GM18907 (cell line): Measurements from ENCODE around the gene LRRC73.

ENCODE experiments used
- ATAC-seq: cut with Tn5 transposase; IDR thresholded peaks from one replicate; pipeline ENCODE4 v1.9.1; 2021; ENCODE audit warnings: mild to moderate bottlenecking, moderate library complexity; ENCODE audit not compliant: unreplicated experiment

LRRC73 gene

GRCh38 chr6:43493833-43494232 is 16.3 kb downstream of the LRRC73 start:
- ATAC-seq = no peak

GRCh38 chr6:43493230-43493629 is 16.9 kb downstream of the LRRC73 start:
- ATAC-seq = no peak

GRCh38 chr6:43492673-43493072 is 17.5 kb downstream of the LRRC73 start:
- no peak for ATAC-seq

GRCh38 chr6:43491750-43492661 is 18.1 kb downstream of the LRRC73 start:
- ATAC-seq = no peak

- no peak for ATAC-seq
Observed at GRCh38 chr6:43490523-43490939, 19.6 kb downstream of the LRRC73 start.

GRCh38 chr6:43489277-43490072 is 20.7 kb downstream of the LRRC73 start:
- no peak for ATAC-seq

- ATAC-seq = no peak
Observed at GRCh38 chr6:43488667-43489276, 21.4 kb downstream of the LRRC73 start.

- no peak for ATAC-seq
Observed at GRCh38 chr6:43481591-43482236, 28.4 kb downstream of the LRRC73 start.

GRCh38 chr6:43481075-43481474 is 29.1 kb downstream of the LRRC73 start:
- ATAC-seq = no peak

- ATAC-seq = no peak
Observed at GRCh38 chr6:43478008-43478372, 32.2 kb downstream of the LRRC73 start.

GRCh38 chr6:43477235-43478007 is 32.7 kb downstream of the LRRC73 start, which contains the start of gene TJAP1:
TSS of gene TJAP1 (plus strand) at chr6:43477570. CDS start at chr6:43499002, 21,432 bp downstream.
- peak; percentile 90 for ATAC-seq

GRCh38 chr6:43476746-43477145 is 33.4 kb downstream of the LRRC73 start:
- ATAC-seq = no peak

- no peak for ATAC-seq
Observed at GRCh38 chr6:43475516-43475915, 34.6 kb downstream of the LRRC73 start.

- ATAC-seq = no peak
Observed at GRCh38 chr6:43472515-43472914, 37.6 kb downstream of the LRRC73 start.

GRCh38 chr6:43471399-43471798 is 38.7 kb downstream of the LRRC73 start:
- ATAC-seq = no peak

GRCh38 chr6:43469947-43470346 is 40.2 kb downstream of the LRRC73 start:
- no peak for ATAC-seq

GRCh38 chr6:43468748-43469681 is 41.1 kb downstream of the LRRC73 start:
- ATAC-seq = no peak

GRCh38 chr6:43468240-43468639 is 41.9 kb downstream of the LRRC73 start:
- no peak for ATAC-seq

GRCh38 chr6:43467752-43468151 is 42.4 kb downstream of the LRRC73 start:
- ATAC-seq = no peak
